Measurements from ENCODE around the gene SYT8. TPM values are rescaled to one million over a fixed set of nuclear protein-coding genes. Genes with fewer than 3 reads are reported as not detected.

SYT8 gene, protein sequence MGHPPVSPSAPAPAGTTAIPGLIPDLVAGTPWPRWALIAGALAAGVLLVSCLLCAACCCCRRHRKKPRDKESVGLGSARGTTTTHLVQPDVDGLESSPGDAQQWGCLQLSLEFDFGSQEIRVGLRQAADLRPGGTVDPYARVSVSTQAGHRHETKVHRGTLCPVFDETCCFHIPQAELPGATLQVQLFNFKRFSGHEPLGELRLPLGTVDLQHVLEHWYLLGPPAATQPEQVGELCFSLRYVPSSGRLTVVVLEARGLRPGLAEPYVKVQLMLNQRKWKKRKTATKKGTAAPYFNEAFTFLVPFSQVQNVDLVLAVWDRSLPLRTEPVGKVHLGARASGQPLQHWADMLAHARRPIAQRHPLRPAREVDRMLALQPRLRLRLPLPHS
- total RNA-seq, result under 0.01 TPM in 1 of 2 replicates, not detected in the other

DNA sequence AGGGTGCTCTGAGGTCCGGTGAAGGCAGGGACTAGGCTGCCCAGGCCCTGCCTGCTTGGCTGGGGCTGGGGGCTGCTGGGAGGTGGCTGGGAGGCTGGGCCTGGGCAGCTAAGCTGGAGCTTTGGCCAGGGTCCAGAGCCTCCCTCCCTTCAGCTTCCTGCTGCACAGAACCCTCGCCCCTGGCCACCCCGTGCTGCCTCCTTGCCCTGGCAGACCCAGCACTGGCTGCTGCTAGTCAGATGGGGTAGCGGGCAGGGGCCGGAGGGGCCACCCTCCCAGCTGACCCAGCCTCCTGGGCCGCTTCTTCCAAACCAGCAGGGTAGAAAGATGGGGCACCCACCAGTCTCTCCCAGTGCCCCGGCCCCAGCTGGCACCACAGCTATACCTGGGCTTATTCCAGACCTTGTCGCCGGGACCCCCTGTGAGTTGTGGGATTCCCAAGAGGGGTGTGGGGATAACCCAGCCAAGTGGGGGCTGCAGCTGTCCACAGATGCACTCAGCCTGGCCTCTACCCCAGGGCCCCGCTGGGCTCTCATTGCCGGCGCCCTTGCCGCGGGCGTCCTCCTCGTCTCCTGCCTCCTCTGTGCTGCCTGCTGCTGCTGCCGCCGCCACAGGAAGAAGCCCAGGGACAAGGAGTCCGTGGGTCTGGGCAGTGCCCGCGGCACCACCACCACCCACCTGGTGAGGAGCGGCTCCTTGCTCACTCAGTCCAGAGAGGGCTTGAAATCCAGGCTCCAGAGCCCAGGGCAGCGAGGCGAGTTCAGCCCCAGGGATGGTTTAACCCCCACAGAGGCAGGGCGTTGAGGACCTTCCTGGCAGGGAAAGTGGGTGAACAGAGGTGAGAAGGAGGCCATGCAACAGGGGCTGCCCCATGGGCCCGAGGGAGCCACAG is at the start of gene SYT8:
SYT8 (plus strand) TSS at position 212 of the 892 bp plus-strand sequence; CDS start at position 328, 116 bp downstream.
- TF ChIP-seq, protein P1, sequence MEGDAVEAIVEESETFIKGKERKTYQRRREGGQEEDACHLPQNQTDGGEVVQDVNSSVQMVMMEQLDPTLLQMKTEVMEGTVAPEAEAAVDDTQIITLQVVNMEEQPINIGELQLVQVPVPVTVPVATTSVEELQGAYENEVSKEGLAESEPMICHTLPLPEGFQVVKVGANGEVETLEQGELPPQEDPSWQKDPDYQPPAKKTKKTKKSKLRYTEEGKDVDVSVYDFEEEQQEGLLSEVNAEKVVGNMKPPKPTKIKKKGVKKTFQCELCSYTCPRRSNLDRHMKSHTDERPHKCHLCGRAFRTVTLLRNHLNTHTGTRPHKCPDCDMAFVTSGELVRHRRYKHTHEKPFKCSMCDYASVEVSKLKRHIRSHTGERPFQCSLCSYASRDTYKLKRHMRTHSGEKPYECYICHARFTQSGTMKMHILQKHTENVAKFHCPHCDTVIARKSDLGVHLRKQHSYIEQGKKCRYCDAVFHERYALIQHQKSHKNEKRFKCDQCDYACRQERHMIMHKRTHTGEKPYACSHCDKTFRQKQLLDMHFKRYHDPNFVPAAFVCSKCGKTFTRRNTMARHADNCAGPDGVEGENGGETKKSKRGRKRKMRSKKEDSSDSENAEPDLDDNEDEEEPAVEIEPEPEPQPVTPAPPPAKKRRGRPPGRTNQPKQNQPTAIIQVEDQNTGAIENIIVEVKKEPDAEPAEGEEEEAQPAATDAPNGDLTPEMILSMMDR (IDR thresholded peaks at IDR 0.05; ENCODE audit: insufficient read depth, low read depth, low read length), result no peak
- DNase-seq (ENCODE audit: low read depth), result no peak
- no peak within 1 kb of the TSS for H3K4me3 ChIP-seq (ENCODE audit: low read depth, low read length)

DNA sequence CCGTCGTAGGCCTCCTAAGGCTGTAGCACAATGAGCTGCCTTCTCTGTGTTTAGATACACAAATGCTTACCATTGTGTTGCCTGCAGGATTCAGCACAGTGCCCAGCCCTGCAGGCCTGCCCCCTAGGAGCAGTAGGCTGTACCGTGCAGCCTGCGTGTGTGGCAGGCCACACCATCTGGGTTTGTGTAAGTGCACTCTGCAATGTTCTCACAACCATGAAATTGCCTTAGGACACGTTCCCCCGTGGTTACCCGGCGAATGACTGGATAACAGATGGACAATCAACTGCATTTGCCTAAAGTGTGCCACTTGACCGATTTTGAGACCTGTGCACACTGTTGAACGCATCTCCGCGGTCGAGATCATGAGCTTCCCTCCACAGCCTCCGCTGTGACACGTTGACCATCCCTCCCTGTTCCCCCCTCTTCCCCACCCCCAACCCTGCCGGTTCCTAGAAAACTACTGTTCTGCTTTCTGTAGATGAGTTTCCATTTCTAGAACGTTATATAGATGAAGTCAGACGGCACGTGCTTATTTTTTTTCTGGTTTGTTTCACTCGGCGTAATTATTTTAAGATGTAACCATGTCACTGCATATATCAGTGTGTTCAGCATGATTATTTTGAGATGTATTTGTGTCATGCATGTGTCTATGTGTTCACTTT is 48.9 kb upstream of the SYT8 start:
- no peak for DNase-seq (ENCODE audit: low read depth)
- TF ChIP-seq, protein P1 (IDR thresholded peaks at IDR 0.05; ENCODE audit: insufficient read depth, low read depth, low read length), result no peak
- H3K4me3 ChIP-seq (ENCODE audit: low read depth, low read length), result no peak overlapping the region

DNA sequence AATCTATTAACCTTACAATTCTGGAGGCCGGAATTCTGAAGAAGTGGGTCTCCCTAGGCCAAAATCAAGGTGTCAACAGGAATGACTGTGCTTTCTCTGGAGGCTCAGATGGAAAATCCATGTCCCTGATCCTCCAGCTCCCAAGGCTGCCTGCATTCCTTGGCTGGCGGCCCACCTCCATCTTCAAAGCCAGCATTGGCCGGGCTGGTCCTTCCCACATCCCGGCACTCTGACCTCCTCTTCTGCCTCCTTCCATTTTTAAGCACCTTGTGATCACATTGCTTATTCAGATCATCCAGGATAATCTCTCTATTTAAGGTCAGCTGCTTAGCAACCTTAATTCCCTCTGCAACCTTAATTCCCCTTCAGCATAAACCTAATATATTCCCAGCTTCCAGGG is 48.3 kb upstream of the SYT8 start:
- TF ChIP-seq, protein P1 (IDR thresholded peaks at IDR 0.05; ENCODE audit: insufficient read depth, low read depth, low read length), result no peak
- no peak for DNase-seq (ENCODE audit: low read depth)
- H3K4me3 ChIP-seq (ENCODE audit: low read depth, low read length), result no peak overlapping the region

DNA sequence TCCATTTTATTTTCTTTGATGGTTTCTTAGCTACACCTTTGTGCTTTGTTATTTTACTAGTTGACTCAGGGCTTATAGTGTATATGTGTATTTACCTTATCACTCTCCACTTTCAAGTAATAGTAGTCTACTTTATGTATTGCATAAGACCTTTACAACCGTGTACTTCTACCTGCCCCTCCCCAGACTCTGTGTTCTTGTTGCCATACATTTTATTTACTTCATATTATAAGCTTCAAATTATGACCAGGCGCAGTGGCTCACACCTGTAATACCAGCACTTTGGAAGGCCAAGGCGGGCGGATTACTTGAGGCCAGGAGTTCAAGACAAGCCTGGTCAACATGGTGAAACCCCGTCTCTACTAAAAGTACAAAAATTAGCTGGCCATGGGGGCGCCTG is 42.9 kb upstream of the SYT8 start:
- TF ChIP-seq, protein P1 (IDR thresholded peaks at IDR 0.05; ENCODE audit: insufficient read depth, low read depth, low read length), result no peak
- no peak for DNase-seq (ENCODE audit: low read depth)
- no peak overlapping the region for H3K4me3 ChIP-seq (ENCODE audit: low read depth, low read length)

DNA sequence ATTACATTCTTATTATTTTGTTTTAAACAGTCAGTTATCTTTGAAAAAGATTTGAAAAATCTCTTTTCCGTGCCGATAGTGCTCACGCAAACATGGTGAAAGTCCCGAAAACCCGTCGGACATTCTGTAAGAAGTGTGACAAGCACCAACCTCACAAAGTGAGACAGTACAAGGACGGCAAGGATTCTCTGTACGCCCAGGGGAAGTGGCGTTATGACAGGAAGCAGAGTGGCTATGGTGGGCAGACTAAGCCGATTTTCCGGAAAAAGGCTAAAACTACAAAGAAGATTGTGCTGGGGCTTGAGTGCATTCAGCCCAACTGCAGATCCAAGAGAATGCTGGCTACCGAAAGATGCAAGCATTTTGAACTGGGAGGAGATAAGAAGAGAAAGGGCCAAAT is 42.3 kb upstream of the SYT8 start:
- no peak for DNase-seq (ENCODE audit: low read depth)
- H3K4me3 ChIP-seq (ENCODE audit: low read depth, low read length), result no peak overlapping the region
- TF ChIP-seq, protein P1 (IDR thresholded peaks at IDR 0.05; ENCODE audit: insufficient read depth, low read depth, low read length), result no peak

DNA sequence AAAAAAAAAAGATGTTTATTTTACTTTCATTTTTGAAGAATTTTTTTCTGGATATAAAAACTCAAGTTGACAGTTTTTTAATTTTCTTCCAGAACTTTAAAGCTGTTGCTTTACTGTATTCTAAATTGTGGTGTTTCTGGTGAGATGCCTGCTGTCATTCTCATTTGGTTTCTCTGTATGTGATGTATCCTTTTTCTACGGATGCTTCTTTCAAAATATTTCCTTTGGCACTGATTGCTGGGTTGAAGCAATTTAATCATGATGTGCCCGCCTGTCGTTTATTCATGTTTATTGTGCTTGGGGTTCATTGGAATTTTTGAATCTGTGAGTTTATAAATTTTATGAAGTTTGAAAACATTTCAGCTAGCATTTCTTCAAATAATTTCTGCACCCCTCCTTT is 41.7 kb upstream of the SYT8 start:
- no peak for DNase-seq (ENCODE audit: low read depth)
- H3K4me3 ChIP-seq (ENCODE audit: low read depth, low read length), result no peak overlapping the region
- TF ChIP-seq, protein P1 (IDR thresholded peaks at IDR 0.05; ENCODE audit: insufficient read depth, low read depth, low read length), result no peak
